ENCODE data around the gene DSG4. TPM values are rescaled to one million over a fixed set of nuclear protein-coding genes. Genes with fewer than 3 reads are reported as not detected.

DSG4 gene
- total RNA-seq, 2 donors from 2014 or later = not detected

- no peaks in the 10 kb centered on the region for H3K4me1 ChIP-seq
- H3K9me3 ChIP-seq = no peaks in the 10 kb centered on the region
- H3K4me3 ChIP-seq = no peak overlapping the region
- H3K27ac ChIP-seq = no peak overlapping the region
- H3K36me3 ChIP-seq = no peaks in the 10 kb centered on the region
- TF ChIP-seq CTCF (IDR thresholded peaks at IDR 0.05) = no peak
- H3K27me3 ChIP-seq = no peaks in the 10 kb centered on the region
- DNase-seq (ENCODE audit: low spot score) = no peak
These were observed 5.5 kb downstream of the DSG4 start for GRCh38 chr18:31382107-31382506.

- H3K27ac ChIP-seq = no peak overlapping the region
- no peaks in the 10 kb centered on the region for H3K4me1 ChIP-seq
- H3K9me3 ChIP-seq = no peaks in the 10 kb centered on the region
- no peak for TF ChIP-seq CTCF (IDR thresholded peaks at IDR 0.05)
- no peaks in the 10 kb centered on the region for H3K36me3 ChIP-seq
- no peak for DNase-seq (ENCODE audit: low spot score)
- H3K27me3 ChIP-seq = no peaks in the 10 kb centered on the region
- no peak overlapping the region for H3K4me3 ChIP-seq
These were observed 10.2 kb downstream of the DSG4 start for GRCh38 chr18:31386741-31387140.

DNA sequence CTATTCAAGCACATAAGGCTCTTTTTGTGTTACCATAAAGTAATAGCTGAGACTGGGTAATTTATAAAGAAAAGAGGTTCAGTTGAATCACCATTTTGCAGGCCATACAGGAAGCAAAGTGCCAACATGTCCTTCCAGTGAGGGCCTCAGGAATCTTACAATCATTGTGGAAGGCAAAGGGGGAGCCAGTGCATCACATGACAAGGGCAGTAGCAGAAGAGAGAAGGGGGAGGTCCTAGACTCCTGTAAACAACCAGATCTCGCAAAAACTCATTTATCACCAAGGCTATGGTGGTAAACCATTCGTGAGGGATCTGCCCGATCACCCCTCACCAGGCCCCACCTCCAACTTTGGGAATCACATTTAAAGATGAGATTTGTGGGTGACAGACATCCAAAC is 16.7 kb downstream of the DSG4 start:
- DNase-seq (ENCODE audit: low spot score) = no peak
- H3K4me3 ChIP-seq = no peak overlapping the region
- no peak for TF ChIP-seq CTCF (IDR thresholded peaks at IDR 0.05)

DNA sequence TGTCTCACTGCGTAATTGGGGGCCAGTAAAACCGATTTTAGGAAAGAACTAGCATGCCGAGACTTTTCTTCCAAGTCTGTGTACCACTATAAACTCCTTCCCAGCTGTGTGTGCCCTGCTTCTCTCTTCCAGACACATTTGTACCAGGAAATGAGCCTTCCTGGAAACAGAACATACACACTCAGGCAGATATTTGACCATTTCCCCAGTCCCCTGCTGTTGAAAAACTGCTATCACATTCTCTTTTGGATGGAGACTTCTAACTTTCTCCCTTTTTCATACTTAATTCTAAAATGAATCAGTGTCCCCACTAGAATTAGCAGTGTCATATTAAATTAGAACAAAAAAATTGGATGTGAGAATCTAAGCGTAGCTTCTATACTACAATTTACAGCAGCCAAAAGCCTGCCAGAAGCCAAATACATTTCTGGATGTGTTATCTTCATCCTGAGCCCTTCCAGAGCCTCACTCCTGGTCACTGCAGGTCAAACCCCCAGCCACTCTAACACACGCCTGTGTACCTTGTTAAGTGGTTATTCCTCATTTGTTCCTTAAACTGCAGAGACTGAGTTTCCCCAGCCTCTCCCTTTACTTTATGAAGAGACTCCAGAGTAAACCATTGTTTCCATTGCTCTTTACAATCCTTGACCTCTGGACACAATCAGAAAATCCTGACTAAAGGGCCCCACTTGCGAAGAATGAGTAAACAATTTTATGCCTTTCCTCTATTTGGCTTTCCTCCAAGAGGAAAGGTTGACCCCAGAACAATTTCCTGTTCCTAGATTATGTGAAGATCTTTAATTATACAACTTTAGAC is 20.4 kb downstream of the DSG4 start:
- H3K27me3 ChIP-seq = no peaks in the 10 kb centered on the region
- TF ChIP-seq CTCF (IDR thresholded peaks at IDR 0.05) = no peak
- peak overlapping the region in 1 of 2 donors; percentile 1 for H3K27ac ChIP-seq
- no peaks in the 10 kb centered on the region for H3K36me3 ChIP-seq
- H3K9me3 ChIP-seq = no peaks in the 10 kb centered on the region
- H3K4me3 ChIP-seq = no peak overlapping the region
- no peak for DNase-seq (ENCODE audit: low spot score)
- H3K4me1 ChIP-seq = peaks cover 0 to 9% of the 10 kb centered on the region in 2 donors

More for the DNA sequence above, 16.7 kb downstream of the DSG4 start:
- no peaks in the 10 kb centered on the region for H3K36me3 ChIP-seq
- H3K27ac ChIP-seq = no peak overlapping the region
- H3K9me3 ChIP-seq = no peaks in the 10 kb centered on the region
- peaks cover 0 to 9% of the 10 kb centered on the region in 2 donors for H3K4me1 ChIP-seq
- H3K27me3 ChIP-seq = no peaks in the 10 kb centered on the region

DNA sequence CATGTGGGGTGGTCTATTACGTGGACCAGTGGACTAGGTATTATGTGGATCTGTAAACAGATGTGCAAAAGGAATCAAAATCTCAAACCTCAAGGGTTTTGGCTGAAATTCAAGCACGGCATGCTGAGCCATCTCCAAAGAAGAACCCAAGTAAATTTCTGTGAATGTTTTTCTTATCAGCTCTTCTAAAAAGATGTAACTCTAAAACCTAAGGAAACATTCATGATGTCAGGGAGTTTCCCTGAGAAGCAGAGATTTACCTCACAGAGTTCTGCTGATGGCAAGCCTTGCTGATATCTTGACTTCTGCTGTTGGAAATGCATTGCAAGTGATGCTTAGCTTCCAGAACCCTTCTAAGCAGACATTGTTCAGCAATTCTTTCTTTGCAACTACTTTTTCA is 21.6 kb downstream of the DSG4 start:
- TF ChIP-seq CTCF (IDR thresholded peaks at IDR 0.05) = no peak
- no peak overlapping the region for H3K4me3 ChIP-seq
- H3K4me1 ChIP-seq = peaks cover 0 to 9% of the 10 kb centered on the region in 2 donors
- no peaks in the 10 kb centered on the region for H3K9me3 ChIP-seq
- no peak overlapping the region for H3K27ac ChIP-seq
- no peaks in the 10 kb centered on the region for H3K27me3 ChIP-seq
- no peaks in the 10 kb centered on the region for H3K36me3 ChIP-seq
- no peak for DNase-seq (ENCODE audit: low spot score)
